ENCODE results near the gene TMEM59L. TPM values are rescaled to one million over a fixed set of nuclear protein-coding genes. Genes with fewer than 3 reads are reported as not detected.

The TMEM59L gene
- total and polyA plus RNA-seq, 2 of the 13 experiments (the other 11 are each of a cell fraction or from before 2014, with no cell fraction given), result 0.97 to 5.5 TPM

GRCh38 chr19:18590273-18591272 is 22.1 kb upstream of the TMEM59L start (continued):
- TF ChIP-seq ZNF574 (CRISPR knock-in tag; IDR thresholded peaks at IDR 0.05) (peak; percentile 55), ZNF10 (CRISPR knock-in tag; IDR thresholded peaks at IDR 0.05; ENCODE audit: borderline replicate concordance, low read depth) (no peak), ISX (CRISPR knock-in tag; conservative IDR thresholded peaks at IDR 0.05) (no peak), SNRNP70 (IDR thresholded peaks at IDR 0.05; ENCODE audit: low read depth, low read length) (no peak), GRHL1 (CRISPR knock-in tag; conservative IDR thresholded peaks at IDR 0.05) (no peak), ZNF234 (CRISPR knock-in tag; conservative IDR thresholded peaks at IDR 0.05) (no peak), ZNF142 (CRISPR knock-in tag; IDR thresholded peaks at IDR 0.05) (no peak), CTCF (CRISPR knock-in tag; IDR thresholded peaks at IDR 0.05) (peak; percentile 67), ZNF720 (CRISPR knock-in tag; IDR thresholded peaks at IDR 0.05) (no peak), ZNF296 (CRISPR knock-in tag; conservative IDR thresholded peaks at IDR 0.05) (no peak), SRY (CRISPR knock-in tag; IDR thresholded peaks at IDR 0.05) (no peak), SUZ12 (IDR thresholded peaks at IDR 0.05; ENCODE audit: low read depth, low read length) (no peak), NFATC3 (CRISPR knock-in tag; IDR thresholded peaks at IDR 0.05) (no peak), FOXO4 (CRISPR knock-in tag; conservative IDR thresholded peaks at IDR 0.05) (no peak)
